ENCODE measurements around the gene NME7. TPM values are rescaled to one million over a fixed set of nuclear protein-coding genes. Genes with fewer than 3 reads are reported as not detected.

NME7 gene
- total RNA-seq, 1 donor from 2014 or later, result 18.6 TPM

DNA sequence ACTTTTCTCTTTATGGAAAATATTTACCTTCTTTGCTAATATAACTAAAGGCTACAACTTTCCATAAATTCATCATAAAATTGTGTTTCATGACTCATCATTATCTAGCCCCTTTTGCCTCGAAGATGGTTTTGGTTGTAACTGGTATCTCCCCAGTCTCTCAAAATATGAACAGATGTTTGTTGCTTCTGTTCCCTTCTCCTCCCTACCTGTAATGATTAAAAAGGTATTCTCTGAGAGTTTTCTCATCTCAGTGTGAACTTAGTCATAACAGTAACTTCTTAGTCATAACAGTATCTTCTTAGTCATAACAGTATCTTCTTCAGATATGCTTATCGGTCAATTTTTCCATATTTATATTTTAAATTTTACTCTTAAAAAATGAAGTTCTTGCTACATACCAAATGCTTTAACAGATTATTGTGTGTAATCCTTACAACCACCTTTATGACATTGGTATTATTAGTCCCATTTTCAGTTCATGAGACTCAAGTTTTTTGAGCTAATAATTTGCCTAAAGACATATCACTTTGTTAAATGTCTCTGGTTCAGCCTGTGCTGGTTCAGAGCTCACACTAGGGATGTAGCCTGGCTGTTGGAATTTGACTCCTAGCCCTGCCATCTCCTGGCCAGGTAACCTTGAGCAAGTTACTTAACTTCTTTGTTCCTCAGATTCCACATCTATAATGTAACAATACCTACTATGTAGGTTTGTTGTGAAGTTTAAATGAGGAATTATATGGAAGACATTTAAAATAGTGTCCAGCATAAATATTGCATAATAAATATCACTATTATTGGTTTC lies 228.5 kb downstream of the NME7 start:
- Mint-ChIP-seq H3K9me3 (ENCODE audit: unreplicated experiment) (no peaks in the 10 kb centered on the region), H3K27ac (ENCODE audit: unreplicated experiment) (no peak overlapping the region), H3K4me3 (ENCODE audit: unreplicated experiment) (no peak overlapping the region), H3K27me3 (ENCODE audit: unreplicated experiment) (peaks cover 1% of the 10 kb centered on the region), H3K4me1 (ENCODE audit: low read depth, unreplicated experiment) (peaks cover 4% of the 10 kb centered on the region), H3K36me3 (ENCODE audit: unreplicated experiment) (no peaks in the 10 kb centered on the region)
- TF ChIP-seq CTCF (IDR thresholded peaks at IDR 0.05; ENCODE audit: partially characterized antibody, unreplicated experiment), result no peak
- DNase-seq, result no peak

DNA sequence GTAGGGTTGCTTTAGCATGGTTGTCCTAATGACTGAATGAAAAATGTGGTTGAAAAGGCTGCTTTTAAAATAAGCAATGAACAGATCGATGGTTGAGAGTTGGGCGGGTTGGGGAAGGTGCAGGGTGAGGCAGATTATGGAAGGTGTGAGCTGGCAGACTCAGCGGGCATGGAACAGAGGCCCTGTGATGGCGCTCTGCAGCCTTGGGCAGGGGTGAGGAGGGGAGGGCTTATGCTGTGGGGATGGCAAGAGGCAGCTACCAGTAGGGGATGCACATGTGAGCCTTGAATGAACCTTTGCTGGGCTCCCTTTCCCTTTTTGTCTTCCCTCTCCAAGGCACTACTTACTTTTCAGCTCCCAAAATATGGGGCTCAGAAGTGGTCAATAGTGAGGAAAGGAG lies 230.2 kb downstream of the NME7 start:
- DNase-seq, result no peak
- Mint-ChIP-seq H3K4me1 (ENCODE audit: low read depth, unreplicated experiment) (peaks cover 6% of the 10 kb centered on the region), H3K36me3 (ENCODE audit: unreplicated experiment) (no peaks in the 10 kb centered on the region), H3K9me3 (ENCODE audit: unreplicated experiment) (no peaks in the 10 kb centered on the region), H3K27me3 (ENCODE audit: unreplicated experiment) (no peaks in the 10 kb centered on the region), H3K27ac (ENCODE audit: unreplicated experiment) (no peak overlapping the region), H3K4me3 (ENCODE audit: unreplicated experiment) (no peak overlapping the region)
- no peak for TF ChIP-seq CTCF (IDR thresholded peaks at IDR 0.05; ENCODE audit: partially characterized antibody, unreplicated experiment)

GRCh38 chr1:169133801-169134502 lies 233.6 kb downstream of the NME7 start:
- Mint-ChIP-seq H3K9me3 (ENCODE audit: unreplicated experiment) (no peaks in the 10 kb centered on the region), H3K4me1 (ENCODE audit: low read depth, unreplicated experiment) (peaks cover 14% of the 10 kb centered on the region), H3K36me3 (ENCODE audit: unreplicated experiment) (no peaks in the 10 kb centered on the region), H3K27me3 (ENCODE audit: unreplicated experiment) (no peaks in the 10 kb centered on the region), H3K4me3 (ENCODE audit: unreplicated experiment) (no peak overlapping the region), H3K27ac (ENCODE audit: unreplicated experiment) (no peak overlapping the region)
- no peak for DNase-seq
- no peak for TF ChIP-seq CTCF (IDR thresholded peaks at IDR 0.05; ENCODE audit: partially characterized antibody, unreplicated experiment)

GRCh38 chr1:169133228-169133576 lies 234.4 kb downstream of the NME7 start:
- H3K4me1 Mint-ChIP-seq (ENCODE audit: low read depth, unreplicated experiment), result peaks cover 17% of the 10 kb centered on the region
- TF ChIP-seq CTCF (IDR thresholded peaks at IDR 0.05; ENCODE audit: partially characterized antibody, unreplicated experiment), result no peak
- H3K4me3 Mint-ChIP-seq (ENCODE audit: unreplicated experiment), result no peak overlapping the region
- DNase-seq, result no peak
- no peaks in the 10 kb centered on the region for H3K9me3 Mint-ChIP-seq (ENCODE audit: unreplicated experiment)
- no peaks in the 10 kb centered on the region for H3K36me3 Mint-ChIP-seq (ENCODE audit: unreplicated experiment)
- H3K27ac Mint-ChIP-seq (ENCODE audit: unreplicated experiment), result no peak overlapping the region
- no peaks in the 10 kb centered on the region for H3K27me3 Mint-ChIP-seq (ENCODE audit: unreplicated experiment)

All from glutamatergic neuron (in vitro differentiated cells).